ENCODE measurements around the gene DLL4. TPM values are rescaled to one million over a fixed set of nuclear protein-coding genes. Genes with fewer than 3 reads are reported as not detected.

DLL4 gene
- total RNA-seq, 3 donors from 2014 or later: 9.4 to 23.0 (median 15.6) TPM

GRCh38 chr15:40894681-40895448, 34.3 kb upstream of the DLL4 start:
- H3K9me3 ChIP-seq: no peaks in the 10 kb centered on the region
- peak overlapping the region; percentile 54 for H3K4me3 ChIP-seq
- peak; percentile 65 to 77 (median 71) for DNase-seq
- H3K4me1 ChIP-seq (ENCODE audit: low read depth): peaks cover 11% of the 10 kb centered on the region
- ATAC-seq: peak; percentile 57
- TF ChIP-seq, protein P1, sequence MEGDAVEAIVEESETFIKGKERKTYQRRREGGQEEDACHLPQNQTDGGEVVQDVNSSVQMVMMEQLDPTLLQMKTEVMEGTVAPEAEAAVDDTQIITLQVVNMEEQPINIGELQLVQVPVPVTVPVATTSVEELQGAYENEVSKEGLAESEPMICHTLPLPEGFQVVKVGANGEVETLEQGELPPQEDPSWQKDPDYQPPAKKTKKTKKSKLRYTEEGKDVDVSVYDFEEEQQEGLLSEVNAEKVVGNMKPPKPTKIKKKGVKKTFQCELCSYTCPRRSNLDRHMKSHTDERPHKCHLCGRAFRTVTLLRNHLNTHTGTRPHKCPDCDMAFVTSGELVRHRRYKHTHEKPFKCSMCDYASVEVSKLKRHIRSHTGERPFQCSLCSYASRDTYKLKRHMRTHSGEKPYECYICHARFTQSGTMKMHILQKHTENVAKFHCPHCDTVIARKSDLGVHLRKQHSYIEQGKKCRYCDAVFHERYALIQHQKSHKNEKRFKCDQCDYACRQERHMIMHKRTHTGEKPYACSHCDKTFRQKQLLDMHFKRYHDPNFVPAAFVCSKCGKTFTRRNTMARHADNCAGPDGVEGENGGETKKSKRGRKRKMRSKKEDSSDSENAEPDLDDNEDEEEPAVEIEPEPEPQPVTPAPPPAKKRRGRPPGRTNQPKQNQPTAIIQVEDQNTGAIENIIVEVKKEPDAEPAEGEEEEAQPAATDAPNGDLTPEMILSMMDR (IDR thresholded peaks at IDR 0.05): peak; percentile 32
- no peaks in the 10 kb centered on the region for H3K36me3 ChIP-seq (ENCODE audit: low read depth)
- intact Hi-C loops (cut with DNase I, micrococcal nuclease): loop anchor here in 1 of 2 donors (5.0 kb wide), 1 partner anchor 38 kb away; no protein-coding TSS in a partner anchor

DNA sequence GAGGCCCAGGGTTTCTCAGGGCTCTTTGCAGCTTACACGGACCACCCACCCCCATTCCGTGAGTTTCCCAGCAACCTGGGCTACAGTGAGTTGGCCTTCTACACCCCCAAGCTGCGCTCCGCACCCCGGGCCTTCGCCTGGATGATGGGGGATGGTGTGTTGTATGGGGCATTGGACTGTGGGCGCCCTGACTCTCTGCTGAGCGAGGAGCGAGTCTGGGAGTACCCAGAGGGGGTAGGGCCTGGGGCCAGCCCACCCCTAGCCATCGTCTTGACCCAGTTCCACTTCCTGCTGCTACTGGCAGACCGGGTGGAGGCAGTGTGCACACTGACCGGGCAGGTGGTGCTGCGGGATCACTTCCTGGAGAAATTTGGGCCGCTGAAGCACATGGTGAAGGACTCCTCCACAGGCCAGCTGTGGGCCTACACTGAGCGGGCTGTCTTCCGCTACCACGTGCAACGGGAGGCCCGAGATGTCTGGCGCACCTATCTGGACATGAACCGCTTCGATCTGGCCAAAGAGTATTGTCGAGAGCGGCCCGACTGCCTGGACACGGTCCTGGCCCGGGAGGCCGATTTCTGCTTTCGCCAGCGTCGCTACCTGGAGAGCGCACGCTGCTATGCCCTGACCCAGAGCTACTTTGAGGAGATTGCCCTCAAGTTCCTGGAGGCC, 29.5 kb upstream of the DLL4 start:
- TF ChIP-seq, protein P1 (IDR thresholded peaks at IDR 0.05): no peak
- no peak for DNase-seq
- H3K4me1 ChIP-seq (ENCODE audit: low read depth): peaks cover 2% of the 10 kb centered on the region
- intact Hi-C loops (cut with DNase I, micrococcal nuclease): loop anchor here (5.0 to 10.0 kb wide), 2 partner anchors 123 to 285 kb away; no protein-coding TSS in a partner anchor
- no peak overlapping the region for H3K4me3 ChIP-seq
- H3K36me3 ChIP-seq (ENCODE audit: low read depth): no peaks in the 10 kb centered on the region
- ATAC-seq: no peak
- no peaks in the 10 kb centered on the region for H3K9me3 ChIP-seq

- ATAC-seq (no peak), DNase-seq (no peak)
- intact Hi-C loops (cut with DNase I, micrococcal nuclease): loop anchor here (5.0 to 10.0 kb wide), 2 partner anchors 122 to 284 kb away; no protein-coding TSS in a partner anchor
- H3K36me3 ChIP-seq (ENCODE audit: low read depth): no peaks in the 10 kb centered on the region
- no peaks in the 10 kb centered on the region for H3K9me3 ChIP-seq
- H3K4me1 ChIP-seq (ENCODE audit: low read depth): peaks cover 2% of the 10 kb centered on the region
- TF ChIP-seq, protein P1 (IDR thresholded peaks at IDR 0.05): no peak
- H3K4me3 ChIP-seq: no peak overlapping the region
These were observed 28.7 kb upstream of the DLL4 start for GRCh38 chr15:40900256-40901052.

- Histone ChIP-seq H3K36me3 (ENCODE audit: low read depth) (no peaks in the 10 kb centered on the region), H3K9me3 (no peaks in the 10 kb centered on the region), H3K4me3 (no peak overlapping the region), H3K4me1 (ENCODE audit: low read depth) (peaks cover 4% of the 10 kb centered on the region)
- ATAC-seq (no peak), DNase-seq (no peak)
- TF ChIP-seq, protein P1 (IDR thresholded peaks at IDR 0.05): no peak
- intact Hi-C loops (cut with DNase I, micrococcal nuclease): loop anchor here (5.0 to 10.0 kb wide), 2 partner anchors 121 to 284 kb away; no protein-coding TSS in a partner anchor
These were observed 28.1 kb upstream of the DLL4 start for GRCh38 chr15:40901053-40901443.
